Mesodermal cell (in vitro differentiated cells): Measurements from ENCODE around the gene DLGAP1.

Experiments used
- H3K27ac ChIP-seq: 2 replicates; pipeline ENCODE4 v1.7.0; 2013; ENCODE audit warnings: mild to moderate bottlenecking, low read depth, low read length, moderate library complexity; ENCODE audit not compliant: severe bottlenecking
- H3K36me3 ChIP-seq: 2 replicates; pipeline ENCODE4 v1.7.1; 2013; ENCODE audit warnings: mild to moderate bottlenecking, low read length, moderate library complexity; ENCODE audit not compliant: control insufficient read depth, insufficient read depth
- H3K4me1 ChIP-seq: one replicate; pipeline ENCODE4 v1.7.1; 2013; ENCODE audit warnings: mild to moderate bottlenecking, low read length; ENCODE audit not compliant: insufficient read depth, control insufficient read depth, poor library complexity, severe bottlenecking
- H3K4me3 ChIP-seq: 2 replicates; pipeline ENCODE4 v1.7.0; 2013; ENCODE audit warnings: low read length, control low read depth, mild to moderate bottlenecking; ENCODE audit not compliant: insufficient read depth, poor library complexity, severe bottlenecking; ENCODE audit errors: extremely low read depth
- H3K9me3 ChIP-seq: 2 replicates; pipeline ENCODE4 v1.7.1; 2013; ENCODE audit warnings: mild to moderate bottlenecking, low read length, moderate library complexity; ENCODE audit not compliant: control insufficient read depth
- WGBS, 2 experiments: methylation state at CpG; one replicate each; pipeline ENCODE4 v1.1.5; 2013; ENCODE audit warnings: missing lambda C conversion rate in 2 of 2; ENCODE audit not compliant: insufficient coverage in 2 of 2; 5-methylcytosine and 5-hydroxymethylcytosine counted together

Gene DLGAP1

DNA sequence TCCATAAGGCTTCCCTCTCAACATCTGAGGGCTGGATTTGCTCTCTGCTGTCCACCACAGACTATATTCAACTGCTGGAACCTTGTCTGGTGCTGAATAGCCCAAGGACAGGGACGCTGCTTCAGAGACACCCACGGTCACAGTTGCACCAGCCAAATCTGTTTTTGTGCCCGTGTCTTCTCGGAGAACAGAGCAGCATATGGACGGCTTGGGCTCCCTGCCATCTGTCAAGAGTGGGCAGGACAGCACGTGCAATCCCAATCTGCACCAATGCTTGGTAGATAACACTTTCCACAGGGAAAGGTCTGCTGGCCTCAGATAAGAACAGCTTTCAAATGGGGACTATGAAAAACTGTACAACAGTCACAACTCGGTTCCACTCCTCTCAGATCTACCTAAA is 539.0 kb downstream of the DLGAP1 start:
- Histone ChIP-seq H3K4me3 (no peak overlapping the region), H3K4me1 (no peaks in the 10 kb centered on the region), H3K27ac (no peak overlapping the region), H3K9me3 (no peaks in the 10 kb centered on the region), H3K36me3 (no peaks in the 10 kb centered on the region)
- 85 to 91% methylated on average over 6 to 7 of the region's 7 CpGs for WGBS, 2 experiments

DNA sequence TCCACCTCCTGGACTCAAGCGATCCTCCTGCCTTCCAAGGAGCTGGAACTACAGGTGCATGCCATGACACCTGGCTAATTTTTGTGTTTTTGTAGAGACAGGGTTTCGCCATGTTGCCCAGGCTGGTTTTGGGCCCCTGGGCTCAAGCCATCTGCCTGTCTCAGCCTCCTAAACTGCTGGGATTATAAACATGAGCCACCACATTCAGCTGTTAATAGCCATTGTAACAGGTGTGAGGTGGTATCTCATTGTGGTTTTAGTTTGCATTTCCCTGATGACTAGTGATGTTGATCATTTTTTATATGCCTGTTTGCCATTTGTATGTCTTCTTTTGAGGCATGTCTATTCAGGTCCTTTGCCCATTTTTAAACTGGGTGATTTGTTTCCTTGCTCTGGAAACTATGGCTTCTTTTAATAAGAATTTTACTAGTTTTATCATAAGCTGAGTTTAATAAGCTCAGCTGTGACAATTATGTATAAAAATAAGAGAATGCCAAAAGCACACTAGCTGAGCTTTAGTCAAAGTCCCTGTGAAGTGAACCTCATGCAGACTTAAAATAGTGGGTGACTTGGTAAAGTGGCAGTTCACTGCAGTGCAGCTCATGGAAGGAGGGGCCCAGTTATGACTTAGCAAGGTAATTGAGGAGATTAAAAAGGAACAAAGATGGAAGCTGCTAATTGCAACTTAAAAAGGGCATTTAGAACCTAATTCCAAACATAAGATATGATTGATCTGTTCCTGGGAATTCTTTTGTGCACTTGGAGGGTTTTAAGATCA is 540.1 kb downstream of the DLGAP1 start:
- WGBS, 2 experiments, result 85 to 100% methylated on average over 1 to 2 of the region's 2 CpGs
- Histone ChIP-seq H3K9me3 (no peaks in the 10 kb centered on the region), H3K36me3 (no peaks in the 10 kb centered on the region), H3K4me1 (no peaks in the 10 kb centered on the region), H3K27ac (no peak overlapping the region), H3K4me3 (no peak overlapping the region)

DNA sequence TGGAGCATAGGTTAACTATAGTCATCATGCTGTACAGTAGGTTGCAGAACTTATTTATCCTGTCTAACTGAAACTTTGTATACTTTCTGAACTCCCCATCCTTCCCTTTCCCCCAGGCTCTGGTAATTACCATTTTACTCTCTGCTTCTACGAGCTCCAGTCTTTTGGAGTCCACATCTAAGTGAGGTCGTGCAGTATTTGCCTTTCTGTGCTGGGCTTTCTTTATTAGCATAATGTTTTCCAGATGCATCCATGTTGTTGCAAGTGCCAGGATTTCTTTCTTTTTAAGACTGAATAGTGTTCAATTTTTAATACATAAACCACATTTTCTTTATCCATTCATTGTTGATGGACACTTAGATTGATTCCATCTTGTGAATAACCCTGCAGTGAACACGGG is 541.0 kb downstream of the DLGAP1 start:
- 67 to 76% methylated on average over 1 to 2 of the region's 3 CpGs for WGBS, 2 experiments

DNA sequence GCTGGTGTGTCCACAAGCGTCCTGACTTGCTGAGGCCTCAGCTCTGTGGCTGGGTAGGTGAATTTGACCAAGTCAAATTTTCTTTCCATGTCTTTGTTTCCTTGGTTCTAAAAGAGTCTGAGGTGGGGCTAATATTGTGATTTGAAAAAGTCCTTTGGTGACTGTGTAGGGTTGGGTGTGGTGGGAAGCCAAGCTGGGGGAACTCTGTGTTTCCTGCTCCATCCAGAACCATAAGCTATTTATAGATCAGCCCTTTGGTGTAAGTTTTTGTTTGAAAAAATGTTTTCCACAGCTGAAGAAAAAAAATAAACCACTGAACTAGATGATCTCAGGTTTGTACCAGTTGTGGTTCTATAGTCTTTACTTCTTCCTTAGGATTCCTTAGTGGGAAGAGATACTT is 542.4 kb downstream of the DLGAP1 start:
- Histone ChIP-seq H3K4me3 (no peak overlapping the region), H3K9me3 (no peaks in the 10 kb centered on the region), H3K27ac (no peak overlapping the region), H3K36me3 (no peaks in the 10 kb centered on the region), H3K4me1 (no peaks in the 10 kb centered on the region)
- 88 to 100% methylated on average over 1 of the region's 1 CpG for WGBS, 2 experiments

More for the DNA sequence above, 541.0 kb downstream of the DLGAP1 start:
- Histone ChIP-seq H3K4me1 (no peaks in the 10 kb centered on the region), H3K9me3 (no peaks in the 10 kb centered on the region), H3K27ac (no peak overlapping the region), H3K4me3 (no peak overlapping the region), H3K36me3 (no peaks in the 10 kb centered on the region)

DNA sequence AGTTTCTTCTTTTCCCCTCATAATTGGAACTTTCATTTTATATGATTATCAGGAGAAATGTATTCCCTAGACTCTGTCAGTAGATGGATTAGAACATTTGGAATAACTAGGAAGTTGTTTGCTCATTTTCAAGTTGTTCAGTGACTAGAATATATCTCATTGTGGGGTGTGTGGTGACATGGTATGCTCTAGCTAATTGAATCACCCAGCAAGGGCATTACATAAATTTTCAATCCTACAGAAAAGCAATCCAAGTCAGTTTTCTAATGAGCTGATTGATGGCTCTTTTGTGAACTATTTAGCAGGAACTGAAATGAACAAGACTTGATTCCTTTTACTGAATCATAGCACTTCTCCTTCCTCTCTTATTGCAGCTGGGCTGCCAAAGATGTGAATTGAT is 543.7 kb downstream of the DLGAP1 start:
- H3K27ac ChIP-seq, result no peak overlapping the region
- H3K4me1 ChIP-seq, result no peaks in the 10 kb centered on the region
- H3K4me3 ChIP-seq, result no peak overlapping the region
- no peaks in the 10 kb centered on the region for H3K9me3 ChIP-seq
- no peaks in the 10 kb centered on the region for H3K36me3 ChIP-seq

DNA sequence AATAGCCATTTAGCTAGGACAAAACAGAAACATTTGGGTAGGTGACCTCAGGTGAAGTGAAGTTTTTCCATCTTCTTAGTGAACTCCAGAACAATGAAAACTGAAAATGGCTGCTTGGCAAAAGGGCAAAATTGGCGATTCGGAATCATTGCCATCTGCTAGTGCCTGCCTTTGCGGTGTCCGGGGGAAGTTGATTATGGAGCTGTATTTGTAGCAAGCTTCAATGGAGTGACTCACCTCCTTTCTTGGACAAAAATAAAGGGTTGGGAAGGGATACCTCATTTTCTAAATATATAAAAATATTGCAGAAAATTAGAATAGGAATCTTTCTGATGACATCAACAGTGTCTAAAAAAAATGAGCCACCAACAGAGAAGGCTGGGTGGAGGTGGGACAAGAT is 544.6 kb downstream of the DLGAP1 start:
- Histone ChIP-seq H3K4me1 (no peaks in the 10 kb centered on the region), H3K27ac (no peak overlapping the region), H3K36me3 (no peaks in the 10 kb centered on the region), H3K9me3 (no peaks in the 10 kb centered on the region), H3K4me3 (no peak overlapping the region)
- WGBS, 2 experiments, result 92 to 100% methylated on average over 2 of the region's 4 CpGs

DNA sequence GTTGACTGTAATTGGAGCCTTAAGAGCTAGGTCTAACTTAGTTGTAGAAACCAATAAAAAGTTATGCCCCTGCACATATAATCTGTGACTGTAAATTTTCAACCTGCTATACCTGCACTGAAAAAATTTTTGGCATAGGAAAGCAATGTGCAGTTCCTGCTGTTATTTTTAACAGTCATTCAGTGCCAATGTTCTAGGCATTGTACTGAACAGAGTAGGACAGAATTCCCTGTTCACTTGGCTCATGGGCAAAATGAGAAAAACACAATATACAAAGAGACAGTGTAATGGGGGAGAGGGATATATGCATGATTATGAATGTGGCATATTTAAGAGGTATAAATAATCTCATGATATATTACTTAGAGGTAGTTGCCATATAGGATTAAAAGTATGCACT is 547.2 kb downstream of the DLGAP1 start:
- Histone ChIP-seq H3K27ac (no peak overlapping the region), H3K4me1 (no peaks in the 10 kb centered on the region), H3K36me3 (no peaks in the 10 kb centered on the region)

DNA sequence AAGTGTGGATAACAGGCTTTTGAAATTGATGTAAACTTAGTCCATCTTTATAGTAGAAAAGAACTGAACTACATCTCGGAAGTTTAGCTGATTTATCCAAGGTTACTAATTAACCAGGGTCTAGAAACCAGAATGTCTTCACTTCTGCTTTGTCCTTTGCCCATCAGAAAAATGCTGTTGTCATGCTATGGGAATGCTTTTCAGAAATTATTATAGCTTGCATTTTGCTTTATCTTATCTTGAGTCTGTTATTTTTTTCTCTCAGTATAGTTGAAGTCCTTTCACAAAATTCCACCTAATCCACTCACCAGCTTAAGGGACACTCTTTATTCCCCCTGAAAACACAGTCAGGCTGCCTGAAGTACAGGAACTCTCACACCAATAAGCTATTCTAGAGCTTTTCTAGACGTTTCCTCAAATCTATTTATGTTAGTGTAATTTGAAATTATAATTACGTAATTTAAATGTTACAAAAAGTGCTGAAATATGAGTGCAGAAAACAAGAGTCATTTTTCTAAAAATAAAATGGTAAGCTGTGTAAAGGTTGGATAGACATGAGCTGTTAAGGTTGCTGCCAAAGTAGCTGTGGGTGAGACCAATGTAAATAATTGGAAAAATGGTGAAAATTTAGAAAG is 548.9 kb downstream of the DLGAP1 start:
- no CpG with 5 or more reads among the region's 3 CpGs for WGBS, 2 experiments
- Histone ChIP-seq H3K36me3 (no peaks in the 10 kb centered on the region), H3K4me1 (no peaks in the 10 kb centered on the region), H3K9me3 (no peaks in the 10 kb centered on the region), H3K27ac (no peak overlapping the region), H3K4me3 (no peak overlapping the region)

More for the DNA sequence above, 547.2 kb downstream of the DLGAP1 start:
- Histone ChIP-seq H3K9me3 (no peaks in the 10 kb centered on the region), H3K4me3 (no peak overlapping the region)

DNA sequence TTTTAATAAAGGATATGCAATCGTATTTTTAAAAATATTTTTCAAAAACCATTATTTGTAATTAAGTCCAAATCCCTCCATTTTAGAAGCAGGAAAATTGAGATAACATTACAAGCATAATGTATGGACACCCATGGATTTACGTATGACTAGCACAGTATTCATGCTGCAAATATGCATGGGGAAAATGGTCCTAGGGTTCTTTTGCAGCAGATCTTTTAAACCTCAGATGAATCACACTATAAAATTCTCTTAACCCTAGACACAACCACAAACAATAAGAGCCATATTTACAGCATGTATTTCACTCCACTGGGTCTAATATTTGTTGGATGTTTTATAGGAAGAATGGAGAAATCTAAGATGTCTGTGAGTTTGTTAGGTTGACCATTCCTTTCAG is 551.8 kb downstream of the DLGAP1 start:
- no peaks in the 10 kb centered on the region for H3K36me3 ChIP-seq
- H3K4me1 ChIP-seq, result no peaks in the 10 kb centered on the region
- H3K4me3 ChIP-seq, result no peak overlapping the region
- WGBS, 2 experiments, result 80% methylated on average over 1 of the region's 2 CpGs; no CpG with 5 or more reads in 1 of the 2 experiments
- no peaks in the 10 kb centered on the region for H3K9me3 ChIP-seq
- no peak overlapping the region for H3K27ac ChIP-seq

DNA sequence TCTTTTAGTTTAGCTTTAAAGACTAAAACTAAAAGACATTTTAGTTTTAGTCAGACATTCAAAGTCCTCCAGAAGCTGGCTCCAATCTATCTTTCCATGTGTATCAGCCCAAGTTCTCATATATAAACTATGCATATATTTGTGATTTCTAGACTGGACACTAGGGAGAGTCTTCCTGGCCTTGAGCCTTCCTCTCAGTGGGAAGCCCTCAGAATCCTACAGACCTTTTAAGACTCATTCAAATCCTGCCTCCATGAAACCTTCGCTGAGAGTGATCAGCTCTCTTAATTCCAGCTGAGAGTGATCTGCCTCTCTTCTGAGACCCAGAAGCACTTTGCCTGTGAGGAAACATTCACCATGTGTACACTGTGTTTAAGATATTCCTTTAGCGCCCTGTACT is 552.4 kb downstream of the DLGAP1 start:
- Histone ChIP-seq H3K4me1 (no peaks in the 10 kb centered on the region), H3K4me3 (no peak overlapping the region), H3K9me3 (no peaks in the 10 kb centered on the region), H3K36me3 (no peaks in the 10 kb centered on the region), H3K27ac (no peak overlapping the region)
- 100% methylated on average over 1 to 2 of the region's 2 CpGs for WGBS, 2 experiments

DNA sequence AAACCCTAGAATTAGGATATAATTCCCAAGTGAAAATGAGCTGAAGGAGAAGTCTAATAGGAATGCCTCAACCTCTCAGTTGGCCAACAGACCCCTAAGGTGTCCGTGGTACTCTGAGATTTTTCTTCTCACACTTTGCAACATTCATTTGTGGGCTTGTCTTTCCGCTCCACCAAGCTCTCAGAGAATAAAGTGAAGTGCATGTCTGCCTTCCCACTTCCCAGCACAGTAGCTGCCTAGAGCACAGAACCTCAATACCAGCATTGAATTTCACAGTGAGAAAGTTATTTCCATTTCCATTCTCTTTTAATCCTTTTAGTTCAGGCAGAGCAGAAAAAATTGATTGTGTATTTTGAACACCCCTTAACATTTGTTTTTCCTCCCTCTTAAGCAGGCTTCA is 553.3 kb downstream of the DLGAP1 start:
- no peak overlapping the region for H3K4me3 ChIP-seq
- no peaks in the 10 kb centered on the region for H3K4me1 ChIP-seq
- no peaks in the 10 kb centered on the region for H3K9me3 ChIP-seq
- H3K27ac ChIP-seq, result no peak overlapping the region
- 83 to 89% methylated on average over 2 of the region's 2 CpGs for WGBS, 2 experiments
- H3K36me3 ChIP-seq, result no peaks in the 10 kb centered on the region
